Left cardiac atrium (tissue), 4 donors: ENCODE data around the gene LHCGR. TPM values are rescaled to one million over a fixed set of nuclear protein-coding genes. Genes with fewer than 3 reads are reported as not detected.
"Not testable (repeated sequence)": the region's sequence is repeated elsewhere in the genome, so short reads cannot be mapped to it uniquely, and the experiment has no call there.

Source experiments
- ATAC-seq, 2 donors: fragments of 200-7000 bp; cut with Tn5 transposase; one replicate each; pipeline ENCODE4 v1.9.1; 2020; ENCODE audit warnings: mild to moderate bottlenecking in 2 of 2, moderate library complexity in 2 of 2
- DNase-seq: peaks from one replicate; pipeline ENCODE4 v3.0.0-alpha.2; 2020
- intact Hi-C, 2 donors: fragments of 100-400 bp; cut with DNase I; formaldehyde crosslinking; loops; one replicate each; pipeline versions ENCODE4 v1.14.1 to v1.15.1; 2022 to 2023
- total RNA-seq, 2 donors: library from RNA; stranded (reverse); fragmentation: NEBNext Ultra II Directional; extraction: Animal tissue kit (Norgen Biotek cat#: 25700); gene quantifications; one replicate each; pipeline ENCODE4 v1.2.1, GENCODE V29; 2021
- donor health status: DM: no; HTN: yes; CAD: no.
- donor health status: DM: no; HTN: yes; CAD: no; lungs with severe emphysema.
- donor health status: DM: yes; HTN: yes; CAD: no.
- donor health status: Dilated cardiomyopathy.

LHCGR gene
- total RNA-seq, 2 donors from 2014 or later = 0.26 to 0.44 TPM

- intact Hi-C loops = no loop called here
- DNase-seq = no peak
- no peak for ATAC-seq
These were observed 5.3 kb downstream of the LHCGR start for GRCh38 chr2:48750128-48750739.

GRCh38 chr2:48749291-48750127 lies 6.0 kb downstream of the LHCGR start:
- ATAC-seq = no peak
- intact Hi-C loops = no loop called here
- no peak for DNase-seq

GRCh38 chr2:48747319-48747718 lies 8.2 kb downstream of the LHCGR start:
- intact Hi-C loops = no loop called here
- DNase-seq (no peak), ATAC-seq (no peak)

- DNase-seq, intact Hi-C loops, ATAC-seq: not testable (repeated sequence)
These were observed 16.3 kb downstream of the LHCGR start for GRCh38 chr2:48739236-48739635.

- DNase-seq (no peak), ATAC-seq (no peak)
- intact Hi-C loops = no loop called here
These were observed 16.7 kb downstream of the LHCGR start for GRCh38 chr2:48738806-48739205.

- DNase-seq = no peak
- ATAC-seq = no peak
- intact Hi-C loops = no loop called here
These were observed 19.3 kb downstream of the LHCGR start for GRCh38 chr2:48736251-48736650.

- intact Hi-C loops = no loop called here
- DNase-seq (no peak), ATAC-seq (peak in 1 of 2 donors; percentile 27)
These were observed 20.8 kb downstream of the LHCGR start for GRCh38 chr2:48734576-48735303.

- intact Hi-C loops = no loop called here
- ATAC-seq (peak in 1 of 2 donors; percentile 50), DNase-seq (no peak)
These were observed 22.4 kb downstream of the LHCGR start for GRCh38 chr2:48733067-48733503.

- intact Hi-C loops = no loop called here
These were observed 26.7 kb downstream of the LHCGR start for GRCh38 chr2:48728840-48729239.

GRCh38 chr2:48728295-48728694 lies 27.2 kb downstream of the LHCGR start:
- no peak for ATAC-seq
- no peak for DNase-seq
- intact Hi-C loops = no loop called here

More at GRCh38 chr2:48728840-48729239, 26.7 kb downstream of the LHCGR start:
- no peak for DNase-seq
- ATAC-seq = no peak

GRCh38 chr2:48727560-48727959 lies 28.0 kb downstream of the LHCGR start:
- intact Hi-C loops = no loop called here
- ATAC-seq (no peak), DNase-seq (no peak)

- intact Hi-C loops = no loop called here
- no peak for ATAC-seq
These were observed 29.6 kb downstream of the LHCGR start for GRCh38 chr2:48725696-48726494.

GRCh38 chr2:48724278-48724677 lies 31.2 kb downstream of the LHCGR start:
- no peak for ATAC-seq
- intact Hi-C loops = no loop called here
- DNase-seq = no peak

More at GRCh38 chr2:48725696-48726494, 29.6 kb downstream of the LHCGR start:
- no peak for DNase-seq

- intact Hi-C loops = no loop called here
- peak in 1 of 2 donors; percentile 27 for ATAC-seq
- no peak for DNase-seq
These were observed 32.4 kb downstream of the LHCGR start for GRCh38 chr2:48723129-48723528.

- intact Hi-C loops = no loop called here
- ATAC-seq (no peak), DNase-seq (no peak)
These were observed 33.1 kb downstream of the LHCGR start for GRCh38 chr2:48722391-48722790.

GRCh38 chr2:48721158-48721557 lies 34.4 kb downstream of the LHCGR start:
- no peak for DNase-seq
- no peak for ATAC-seq
- intact Hi-C loops = no loop called here

- peak in 1 of 2 donors; percentile 26 for ATAC-seq
- DNase-seq = no peak
- intact Hi-C loops = no loop called here
These were observed 35.9 kb downstream of the LHCGR start for GRCh38 chr2:48719480-48720177.

- DNase-seq (no peak), ATAC-seq (no peak)
- intact Hi-C loops = no loop called here
These were observed 37.7 kb downstream of the LHCGR start for GRCh38 chr2:48717846-48718245.

GRCh38 chr2:48715956-48716355 lies 39.6 kb downstream of the LHCGR start:
- intact Hi-C loops = no loop called here
- no peak for ATAC-seq
- DNase-seq = no peak
